GM10248 (cell line): ENCODE measurements around the gene IFRD1.

Source experiments
- CTCF ChIA-PET: fragments of 300-600 bp; sonication (Branson Sonifier 250); formaldehyde crosslinking; extraction: SDS; loops from one replicate; lab custom pipeline; 2021; ENCODE audit warnings: antibody characterized with exemption; lab: Yijun Ruan, JAX
- POLR2A ChIA-PET: fragments of 350-650 bp; sonication (Branson Sonifier 250); formaldehyde crosslinking; extraction: SDS; loops from one replicate; lab custom pipeline; 2020; ENCODE audit warnings: antibody characterized with exemption; lab: Yijun Ruan, JAX
- DNase-seq: peaks from one replicate; pipeline ENCODE4 v3.0.0; 2012; ENCODE audit errors: extremely low spot score
- CTCF ChIP-seq: IDR thresholded peaks from 2 replicates; pipeline ENCODE4 v1.5.1; 2012; ENCODE audit warnings: mild to moderate bottlenecking, low read depth; ENCODE audit errors: extremely low read depth, missing control alignments, control extremely low read depth

The IFRD1 gene

GRCh38 chr7:112422842-112423496, 27.3 kb upstream of the IFRD1 start:
- ChIA-PET POLR2A (interaction anchor here (0.9 to 1.6 kb wide), 2 partner anchors 27 kb away, joined by 5 to 6 read pairs; partner anchors contain the start of gene IFRD1), CTCF (interaction anchor here (1.2 to 1.5 kb wide), 2 partner anchors 8 to 14 kb away, joined by 3 to 4 read pairs; no protein-coding TSS in a partner anchor)
- TF ChIP-seq CTCF: no peak
- DNase-seq: no peak

GRCh38 chr7:112423987-112424386, 26.3 kb upstream of the IFRD1 start:
- POLR2A ChIA-PET: interaction anchor here (0.9 kb wide), 1 partner anchor 26 kb away, joined by 6 read pairs; the partner anchor contains the start of gene IFRD1
- DNase-seq: no peak
- CTCF ChIA-PET: interaction anchor here (1.5 to 1.8 kb wide), 2 partner anchors 9 to 12 kb away, joined by 4 to 5 read pairs; no protein-coding TSS in a partner anchor
- TF ChIP-seq CTCF: no peak

- ChIA-PET CTCF (interaction anchor here (1.2 to 2.5 kb wide), 3 partner anchors 10 to 31 kb away, joined by 3 to 11 read pairs (median 10); no protein-coding TSS in a partner anchor), POLR2A (interaction anchor here (1.9 kb wide), 1 partner anchor 23 kb away, joined by 11 read pairs; the partner anchor contains the start of gene IFRD1)
- DNase-seq: no peak
- TF ChIP-seq CTCF: no peak
Observed at GRCh38 chr7:112427984-112428383, 22.3 kb upstream of the IFRD1 start.

- DNase-seq: no peak
- ChIA-PET CTCF (interaction anchor here (1.2 to 2.5 kb wide), 3 partner anchors 9 to 32 kb away, joined by 3 to 11 read pairs (median 10); no protein-coding TSS in a partner anchor), POLR2A (interaction anchor here (1.9 kb wide), 1 partner anchor 22 kb away, joined by 11 read pairs; the partner anchor contains the start of gene IFRD1)
- no peak for TF ChIP-seq CTCF
Observed at GRCh38 chr7:112428715-112429114, 21.5 kb upstream of the IFRD1 start.

GRCh38 chr7:112430649-112431048, 19.6 kb upstream of the IFRD1 start:
- DNase-seq: no peak
- POLR2A ChIA-PET: interaction anchor here (1.5 kb wide), 1 partner anchor 20 kb away, joined by 5 read pairs; the partner anchor contains the start of gene IFRD1
- no peak for TF ChIP-seq CTCF
- CTCF ChIA-PET: no interaction called here

- DNase-seq: no peak
- ChIA-PET POLR2A (no interaction called here), CTCF (no interaction called here)
- no peak for TF ChIP-seq CTCF
Observed at GRCh38 chr7:112431803-112432202, 18.5 kb upstream of the IFRD1 start.
